ENCODE measurements around the gene SZT2.
"Not testable (repeated sequence)": the region's sequence is repeated elsewhere in the genome, so short reads cannot be mapped to it uniquely, and the experiment has no call there.

- not testable (repeated sequence) for TF ChIP-seq CTCF (IDR thresholded peaks at IDR 0.05; ENCODE audit: insufficient read depth, low read depth, low read length); EZH2 (IDR thresholded peaks at IDR 0.05; ENCODE audit: insufficient read depth, low read length)
These were observed 112.1 kb downstream of the SZT2 start for GRCh38 chr1:43501806-43502205.
